NCI-H345 (cell line): Measurements from ENCODE around the gene DNAJB6.
"Not testable (repeated sequence)": the region's sequence is repeated elsewhere in the genome, so short reads cannot be mapped to it uniquely, and the experiment has no call there.

Source experiments
- DNase-seq: peaks from one replicate; lab custom pipeline; 2025; lab: John Stamatoyannopoulos, UW

The DNAJB6 gene

GRCh38 chr7:157442993-157443831 lies 106.4 kb downstream of the DNAJB6 start:
- DNase-seq = no peak

- DNase-seq = no peak
These were observed 107.4 kb downstream of the DNAJB6 start for GRCh38 chr7:157444011-157444842.

GRCh38 chr7:157444843-157445135 lies 108.0 kb downstream of the DNAJB6 start:
- no peak for DNase-seq

- no peak for DNase-seq
These were observed 108.6 kb downstream of the DNAJB6 start for GRCh38 chr7:157445246-157445955.

- no peak for DNase-seq
These were observed 109.1 kb downstream of the DNAJB6 start for GRCh38 chr7:157445956-157446295.

GRCh38 chr7:157446322-157446721 lies 109.5 kb downstream of the DNAJB6 start:
- DNase-seq = no peak

GRCh38 chr7:157454003-157454402 lies 117.2 kb downstream of the DNAJB6 start:
- not testable (repeated sequence) for DNase-seq

GRCh38 chr7:157457355-157458253 lies 120.8 kb downstream of the DNAJB6 start:
- DNase-seq = no peak

- DNase-seq = no peak
These were observed 121.4 kb downstream of the DNAJB6 start for GRCh38 chr7:157458254-157458633.

- DNase-seq = no peak
These were observed 123.2 kb downstream of the DNAJB6 start for GRCh38 chr7:157459966-157460365.

- DNase-seq = no peak
These were observed 123.9 kb downstream of the DNAJB6 start for GRCh38 chr7:157460721-157461120.

GRCh38 chr7:157461573-157462418 lies 125.0 kb downstream of the DNAJB6 start:
- no peak for DNase-seq

GRCh38 chr7:157462419-157462771 lies 125.6 kb downstream of the DNAJB6 start:
- no peak for DNase-seq

- DNase-seq = no peak
These were observed 126.0 kb downstream of the DNAJB6 start for GRCh38 chr7:157462840-157463239.

- no peak for DNase-seq
These were observed 126.4 kb downstream of the DNAJB6 start for GRCh38 chr7:157463245-157463644.

- DNase-seq = no peak
These were observed 127.5 kb downstream of the DNAJB6 start for GRCh38 chr7:157464111-157464970.

- no peak for DNase-seq
These were observed 128.4 kb downstream of the DNAJB6 start for GRCh38 chr7:157464971-157465886.

GRCh38 chr7:157465891-157466866 lies 129.4 kb downstream of the DNAJB6 start:
- DNase-seq = no peak
